Umbilical cord (tissue), 2 donors: Measurements from ENCODE around the gene MMP3. TPM values are rescaled to one million over a fixed set of nuclear protein-coding genes. Genes with fewer than 3 reads are reported as not detected.

Experiments used
- DNase-seq: peaks from one replicate; pipeline ENCODE4 v3.0.0-alpha.2; 2015; ENCODE audit warnings: low spot score
- total RNA-seq: library from RNA; depleted of rRNA; stranded (reverse); fragments of >200 nt; gene quantifications from one replicate; pipeline ENCODE4 v1.2.3, GENCODE V29; 2014; ENCODE audit warnings: low replicate concordance; ENCODE audit not compliant: insufficient read depth

MMP3 gene
- total RNA-seq, 1 donor from 2014 or later = 0.72 TPM

DNA sequence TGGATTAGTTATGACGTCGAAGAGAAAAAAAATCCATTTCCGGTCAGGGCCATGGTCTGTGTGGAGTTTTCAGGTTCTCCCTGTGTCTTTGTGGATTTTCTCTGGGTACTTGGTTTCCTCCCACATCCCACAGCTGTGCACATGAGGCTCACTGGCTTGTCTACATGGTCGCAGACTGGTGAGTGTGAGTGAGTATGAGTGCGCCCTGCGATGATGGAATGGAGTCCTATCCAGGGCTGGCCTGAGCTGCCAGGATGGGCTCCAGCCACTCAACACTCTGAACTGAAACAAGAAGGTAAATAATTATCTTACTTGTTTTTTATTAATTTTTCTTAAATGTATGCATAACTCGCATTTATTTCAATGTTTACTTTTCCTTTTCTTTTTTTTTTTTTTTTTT, 10.8 kb downstream of the MMP3 start:
- no peak for DNase-seq

DNA sequence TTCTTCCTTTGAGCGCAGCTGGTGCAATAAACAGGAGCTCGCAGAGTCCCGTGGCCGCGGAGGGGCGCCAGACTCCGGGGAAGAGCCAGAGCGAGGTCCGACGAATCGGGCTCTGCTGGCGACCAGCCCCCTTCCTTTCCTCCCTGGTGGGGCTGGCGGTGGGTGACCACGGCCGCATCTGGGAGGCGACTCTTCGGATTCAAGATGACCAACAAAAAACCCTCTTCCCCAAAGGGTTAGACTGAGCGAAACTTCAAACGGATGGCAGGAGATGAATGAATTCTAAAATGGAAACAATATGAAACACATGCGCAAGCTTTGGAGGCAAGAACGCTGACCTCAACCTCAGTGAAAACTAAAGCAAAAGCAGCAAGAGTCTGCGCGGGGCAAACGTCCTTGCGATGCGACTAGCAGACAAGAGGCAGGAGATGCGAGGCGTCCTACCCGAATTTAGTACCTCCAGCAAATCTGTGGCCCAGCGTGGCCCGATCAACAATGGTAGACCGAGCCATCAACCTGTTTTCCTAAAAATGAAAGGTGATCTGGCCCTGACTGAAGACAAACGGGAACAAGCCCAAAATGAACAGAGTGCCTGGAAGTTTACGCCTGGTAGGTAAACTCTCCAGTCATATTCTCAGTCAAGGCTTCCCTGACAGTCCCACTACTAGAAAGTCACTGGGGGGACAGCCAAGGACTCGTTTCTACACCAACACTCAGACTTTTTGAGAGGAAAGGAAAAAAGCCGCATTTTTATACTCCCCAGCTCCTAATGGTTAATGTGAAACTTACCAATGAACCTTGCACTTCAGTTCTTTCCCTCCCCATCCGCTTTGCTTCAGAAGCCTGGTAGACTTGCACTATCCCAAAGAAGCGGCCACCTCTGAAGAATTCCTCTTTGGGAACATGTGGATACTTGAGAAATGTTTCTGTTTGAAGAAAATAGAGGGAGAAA, 11.6 kb downstream of the MMP3 start:
- DNase-seq = peak; percentile 57

DNA sequence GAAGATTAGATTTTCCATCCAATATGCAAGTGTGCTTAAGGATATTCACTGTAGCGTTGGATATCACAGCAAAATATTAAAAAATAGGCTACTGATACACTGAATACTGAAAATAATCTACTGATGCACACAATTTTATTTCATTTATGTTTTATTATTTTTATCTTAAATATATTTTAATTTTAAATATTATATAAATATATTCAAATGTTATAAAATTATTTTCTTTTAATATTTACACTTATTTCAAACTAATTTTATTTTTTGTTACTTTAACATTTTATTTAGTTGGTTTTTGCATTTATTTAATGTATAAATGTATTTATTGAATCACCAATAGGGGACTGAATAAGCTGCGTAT, 12.3 kb downstream of the MMP3 start:
- no peak for DNase-seq

DNA sequence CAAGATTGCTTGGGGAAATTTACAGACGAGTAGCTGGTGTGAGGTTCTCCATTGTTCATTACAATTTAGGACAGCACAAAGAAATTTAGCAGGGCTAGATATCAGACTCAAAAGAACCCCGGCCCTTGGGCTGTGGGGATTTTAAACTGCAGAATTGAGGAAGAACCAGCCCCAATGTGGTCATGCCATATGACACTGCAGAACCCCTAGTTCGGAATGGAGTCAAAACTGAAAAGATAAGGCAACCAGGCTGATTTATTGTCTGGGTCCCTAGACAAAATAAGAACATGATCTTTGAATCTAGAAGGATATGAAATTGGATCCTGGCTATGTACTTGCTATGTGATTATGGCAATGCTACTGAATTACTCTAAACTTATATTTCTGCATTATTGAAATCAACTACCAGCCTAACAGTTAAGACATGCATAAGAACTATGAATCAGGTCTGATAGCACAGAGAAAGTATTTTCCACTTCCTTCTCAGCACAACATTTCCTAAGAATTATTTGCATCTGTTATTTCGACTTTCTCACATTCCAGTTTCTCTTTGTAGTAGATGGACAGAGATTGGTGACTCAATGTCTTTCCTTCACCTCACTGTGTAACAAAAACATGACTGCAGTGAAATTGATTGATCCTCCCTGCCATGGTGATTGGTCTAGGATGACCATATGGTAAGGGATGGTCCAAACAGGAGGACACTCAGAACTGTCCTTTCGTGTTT, 13.2 kb downstream of the MMP3 start:
- DNase-seq = no peak

DNA sequence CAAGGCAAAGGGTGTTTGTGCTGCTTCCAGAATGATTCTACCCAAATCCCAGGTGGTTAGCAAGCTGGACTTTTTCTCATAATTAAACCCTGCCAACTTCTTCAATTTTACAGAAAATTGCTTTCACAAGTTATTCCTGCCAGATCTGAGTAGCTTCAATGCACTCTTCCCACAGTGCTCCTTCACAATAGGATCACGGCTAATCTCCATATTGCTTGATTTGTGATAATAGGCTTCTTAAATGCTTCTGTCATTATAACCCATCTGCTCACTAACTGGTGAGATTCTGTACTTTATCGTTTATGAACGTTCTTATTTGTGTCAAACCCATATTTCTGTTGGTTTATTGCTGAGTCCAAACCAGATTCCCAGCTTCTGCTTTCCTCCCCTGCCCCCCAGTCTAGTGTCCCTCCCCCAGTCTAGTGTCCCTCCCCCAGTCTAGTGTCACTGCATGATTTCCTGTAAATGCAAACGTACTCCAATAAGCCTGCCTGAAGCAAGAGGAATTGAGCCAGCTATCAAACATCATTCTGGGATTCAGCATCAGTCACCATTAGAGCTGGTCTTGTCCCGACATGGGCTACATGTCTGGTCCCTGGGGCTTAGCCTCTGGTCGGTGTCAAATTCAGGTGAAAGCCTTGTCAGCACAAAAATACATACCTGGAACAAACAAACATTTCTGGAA, 14.0 kb downstream of the MMP3 start:
- no peak for DNase-seq

DNA sequence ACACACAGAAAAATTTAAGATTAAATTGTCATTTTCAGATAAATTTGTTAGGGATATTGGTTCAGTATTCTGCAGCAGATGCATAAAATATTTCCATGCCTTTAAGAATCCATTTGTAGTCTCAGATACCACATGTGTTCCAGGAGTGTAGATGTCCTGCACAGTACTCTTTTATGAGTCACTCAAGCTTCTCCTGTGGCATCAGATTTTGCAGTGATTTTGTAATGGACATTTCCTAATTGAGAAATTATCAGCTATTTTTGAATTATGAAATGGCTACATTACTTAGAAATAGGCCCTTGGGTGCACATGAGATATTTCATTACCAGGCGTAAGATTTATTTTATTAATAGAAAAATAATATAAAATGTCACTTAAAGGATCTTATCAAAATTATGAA, 18.9 kb downstream of the MMP3 start:
- no peak for DNase-seq

DNA sequence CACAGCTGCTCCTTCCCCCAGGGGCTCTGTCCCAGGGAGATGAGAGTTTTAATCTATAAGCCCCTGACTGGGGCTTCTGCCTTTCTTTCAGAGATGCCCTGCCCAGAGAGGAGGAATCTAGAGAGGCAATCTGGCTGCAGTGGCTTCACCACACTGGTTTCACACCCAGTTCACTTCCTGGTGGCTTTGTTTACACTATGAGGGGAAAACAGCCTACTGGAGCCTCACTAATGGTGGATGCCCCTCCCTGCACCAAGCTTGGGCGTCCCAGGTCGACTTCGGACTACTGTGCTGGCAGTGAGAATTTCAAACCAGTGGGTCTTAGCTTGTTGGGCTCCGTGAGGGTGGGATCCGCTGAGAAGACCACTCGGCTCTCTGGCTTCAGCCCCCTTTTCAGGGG, 23.9 kb downstream of the MMP3 start:
- no peak for DNase-seq

GRCh38 chr11:102813484-102813883, 29.9 kb downstream of the MMP3 start:
- no peak for DNase-seq

GRCh38 chr11:102812188-102812587, 31.2 kb downstream of the MMP3 start:
- DNase-seq = no peak

GRCh38 chr11:102810950-102811660, 32.3 kb downstream of the MMP3 start:
- no peak for DNase-seq

GRCh38 chr11:102809971-102810370, 33.4 kb downstream of the MMP3 start:
- no peak for DNase-seq

GRCh38 chr11:102807921-102808320, 35.5 kb downstream of the MMP3 start:
- no peak for DNase-seq

GRCh38 chr11:102806296-102806695, 37.1 kb downstream of the MMP3 start:
- no peak for DNase-seq

DNA sequence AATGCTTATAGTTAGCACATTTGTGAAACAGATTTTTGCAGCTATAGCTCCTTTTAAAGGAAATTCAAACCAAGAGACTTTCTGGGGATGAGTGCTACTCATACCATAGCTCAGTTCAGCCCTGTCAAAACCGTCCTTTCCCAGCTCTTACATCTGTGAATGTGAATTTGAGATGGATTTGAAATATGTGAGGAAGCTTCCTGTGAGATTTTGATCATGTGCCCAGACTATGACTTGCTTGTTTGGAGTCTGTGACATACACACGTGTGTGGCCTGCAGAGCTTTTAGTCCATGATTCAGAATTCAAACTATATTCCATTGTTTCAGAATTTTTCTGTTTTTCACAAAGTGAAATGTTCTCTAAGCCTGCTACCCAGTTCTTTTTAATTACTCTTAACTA, 41.1 kb downstream of the MMP3 start:
- DNase-seq = no peak

GRCh38 chr11:102800767-102801166, 42.6 kb downstream of the MMP3 start:
- no peak for DNase-seq

DNA sequence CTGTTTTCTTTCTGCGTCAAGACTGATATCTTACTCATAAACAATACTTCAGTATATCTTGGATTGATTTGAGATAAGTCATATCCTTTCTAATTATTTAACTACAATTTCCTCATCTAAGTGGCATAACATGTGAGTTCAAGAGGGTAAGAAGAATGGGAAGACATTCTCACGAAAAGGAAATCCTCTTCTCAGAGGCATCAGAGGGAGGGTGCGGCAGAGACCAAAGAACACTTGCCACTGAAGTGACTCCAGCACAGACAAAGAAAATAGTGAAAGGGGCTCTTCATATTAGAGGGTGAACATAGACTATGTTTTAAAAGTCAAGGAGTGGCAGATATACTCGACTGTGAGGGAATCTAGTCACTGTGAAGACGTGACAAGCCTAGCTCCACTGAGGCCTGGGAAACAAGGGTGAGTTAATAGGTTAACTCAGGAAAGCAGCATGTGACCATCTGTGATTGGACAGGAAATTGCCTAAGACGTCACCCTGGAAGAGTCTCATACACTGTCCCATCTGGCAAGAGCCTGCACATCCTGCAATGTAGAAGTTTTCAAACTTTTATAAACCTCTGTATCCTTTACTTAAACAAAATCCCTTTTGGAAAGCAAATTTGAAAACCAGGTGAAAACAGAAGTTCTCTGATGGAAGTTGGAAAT, 43.6 kb downstream of the MMP3 start:
- DNase-seq = no peak

DNA sequence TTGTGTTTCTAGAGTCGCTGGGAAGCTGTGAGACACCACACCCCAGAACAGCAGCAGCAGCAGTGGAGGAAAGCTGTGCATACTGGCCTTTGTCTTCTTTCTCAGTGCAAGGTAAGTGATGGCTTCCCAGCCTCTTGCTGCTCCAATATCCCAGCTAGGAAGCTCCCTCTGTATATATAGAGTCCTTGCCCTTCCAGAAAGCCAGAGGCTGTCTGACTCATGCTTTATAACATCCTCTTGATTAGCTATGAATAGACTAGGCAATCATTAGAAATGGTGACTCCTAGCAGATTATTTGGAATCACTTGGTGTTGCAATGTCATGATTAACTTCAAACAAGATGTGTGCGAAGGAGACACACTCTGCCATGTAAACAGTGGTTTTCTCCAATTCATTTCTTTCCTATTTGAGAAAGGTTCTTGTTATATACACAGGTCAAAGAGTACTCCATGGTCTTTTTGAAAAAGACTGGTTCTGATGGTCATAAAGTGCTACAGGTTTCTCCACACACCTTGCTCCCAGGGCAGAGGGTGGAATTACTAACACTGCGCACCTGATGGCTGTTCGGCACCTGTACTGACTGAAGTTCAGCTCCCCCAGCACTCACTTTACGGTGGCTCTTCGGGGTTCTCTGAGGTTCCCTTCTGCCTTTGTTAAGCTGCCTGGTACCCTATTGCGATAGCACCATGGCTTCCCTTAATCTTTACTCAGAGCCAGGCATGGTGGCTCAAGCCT, 45.2 kb downstream of the MMP3 start, which contains the start of gene MMP1:
MMP1 (minus strand) TSS at position 149 of the 735 bp plus-strand sequence; CDS start at position 81, 68 bp downstream.
- DNase-seq = no peak

DNA sequence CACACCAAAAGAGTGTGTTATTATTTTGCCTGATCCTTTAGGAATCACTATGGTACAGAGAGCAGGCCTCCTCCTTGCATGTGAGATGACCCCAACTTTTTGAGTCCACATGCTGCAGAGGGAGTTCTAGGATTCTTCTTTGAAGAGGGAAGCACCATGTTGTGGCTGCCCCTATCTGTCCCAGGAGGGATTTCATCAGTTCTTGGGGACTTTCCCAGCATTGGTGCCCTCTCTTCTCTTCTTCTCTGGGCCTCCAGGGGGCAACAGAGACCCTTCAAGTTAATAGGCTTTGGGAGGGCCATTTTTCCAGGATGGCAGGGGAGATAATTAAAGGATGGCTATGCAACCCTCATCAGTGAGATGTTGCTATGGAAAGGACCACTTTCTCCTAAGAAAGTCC, 49.0 kb downstream of the MMP3 start:
- DNase-seq = no peak

DNA sequence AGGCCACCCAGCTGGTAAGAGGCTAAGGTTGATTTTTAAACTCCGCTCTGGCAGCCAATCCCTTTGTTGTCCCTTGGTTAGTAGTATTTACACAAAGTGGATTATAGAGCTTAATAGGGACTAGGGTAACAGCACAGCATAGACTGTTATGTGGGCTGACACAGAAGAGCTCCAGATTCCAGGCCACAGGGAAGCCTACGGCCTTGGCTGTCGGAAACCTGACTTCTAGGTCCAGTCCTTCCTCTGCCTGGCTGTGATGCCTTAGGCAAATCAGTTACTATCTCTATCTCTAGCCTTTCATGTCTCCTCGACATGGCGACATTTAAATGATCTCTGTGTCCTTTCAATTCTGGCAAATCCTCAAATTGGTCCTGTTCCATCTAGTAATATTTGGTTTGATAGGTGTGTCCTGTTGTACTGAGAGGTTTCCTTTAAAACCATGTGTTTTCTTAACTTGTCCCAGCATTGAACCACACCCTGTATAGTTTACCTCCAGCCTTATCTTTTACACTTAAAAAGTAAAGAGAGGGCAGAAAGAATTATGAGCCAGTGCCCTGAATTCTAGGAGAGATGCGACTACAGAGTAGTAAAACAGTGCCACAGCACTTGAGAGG, 49.6 kb downstream of the MMP3 start:
- DNase-seq = no peak

DNA sequence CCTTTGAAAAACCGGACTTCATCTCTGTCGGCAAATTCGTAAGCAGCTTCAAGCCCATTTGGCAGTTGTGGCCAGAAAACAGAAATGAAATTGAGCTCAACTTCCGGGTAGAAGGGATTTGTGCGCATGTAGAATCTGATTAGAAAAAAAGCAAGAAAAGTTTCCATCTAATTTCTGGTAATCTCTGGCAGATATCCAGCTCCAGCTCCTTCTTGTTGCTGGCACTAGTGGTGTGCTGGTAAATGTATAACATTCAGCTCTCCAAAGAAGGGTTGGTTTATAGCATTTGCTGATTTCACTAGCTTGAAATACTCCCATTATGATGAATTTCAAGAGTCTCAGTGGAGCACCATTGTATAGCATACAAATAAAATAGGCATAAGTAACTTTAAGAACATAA, 50.8 kb downstream of the MMP3 start:
- no peak for DNase-seq
